ENCODE measurements around the gene MYH6.

The MYH6 gene

GRCh38 chr14:23431486-23431885 lies 23.4 kb upstream of the MYH6 start:
- Histone ChIP-seq H3K9me3 (ENCODE audit: control insufficient read depth, low read length) (peaks cover 3% of the 10 kb centered on the region), H3K14ac (ENCODE audit: low read length in 2 of 2) (no peak overlapping the region), H3K18ac (ENCODE audit: low read depth in 1 of 2, low read length in 2 of 2) (no peak overlapping the region), H2BK12ac (ENCODE audit: low read length in 2 of 2) (no peak overlapping the region), H3K4ac (ENCODE audit: low read depth in 1 of 2, low read length in 2 of 2) (no peak overlapping the region), H3K4me3 (ENCODE audit: insufficient read depth in 1 of 2, low read depth in 1 of 2, low read length in 2 of 2) (no peak overlapping the region), H2BK120ac (ENCODE audit: low read depth, low read length) (no peak overlapping the region), H4K91ac (ENCODE audit: low read length) (no peak overlapping the region), H3K79me1 (replicated peaks; ENCODE audit: low read length, poor library complexity, severe bottlenecking) (no peaks in the 10 kb centered on the region), H4K8ac (ENCODE audit: low read length) (no peak overlapping the region), H3K36me3 (ENCODE audit: control insufficient read depth in 1 of 2, insufficient read depth in 2 of 2, low read depth in 1 of 2, low read length in 2 of 2) (no peaks in the 10 kb centered on the region), H2AK5ac (ENCODE audit: low read length, severe bottlenecking) (no peak overlapping the region), H2BK15ac (ENCODE audit: low read depth, poor library complexity, severe bottlenecking) (no peak overlapping the region), H2BK5ac (ENCODE audit: low read depth, low read length, poor library complexity, severe bottlenecking) (no peak overlapping the region), H3K4me1 (ENCODE audit: control insufficient read depth, insufficient read depth, low read depth, low read length) (peaks cover 4% of the 10 kb centered on the region), H2AFZ (ENCODE audit: low read depth, low read length) (no peak overlapping the region), H3K27me3 (ENCODE audit: control insufficient read depth in 1 of 2, insufficient read depth in 1 of 2, low read length in 2 of 2) (peaks cover 52 to 86% of the 10 kb centered on the region in 2 experiments), H3K4me2 (ENCODE audit: low read length, poor library complexity, severe bottlenecking) (no peak overlapping the region), H3K9ac (ENCODE audit: low read length) (no peak overlapping the region), H3K27ac (ENCODE audit: low read length, poor library complexity, severe bottlenecking) (no peak overlapping the region), H3K23ac (ENCODE audit: low read length in 2 of 2) (no peak overlapping the region)
- WGBS: 88% methylated on average over 10 of the region's 10 CpGs
- DNase-seq: no peak

DNA sequence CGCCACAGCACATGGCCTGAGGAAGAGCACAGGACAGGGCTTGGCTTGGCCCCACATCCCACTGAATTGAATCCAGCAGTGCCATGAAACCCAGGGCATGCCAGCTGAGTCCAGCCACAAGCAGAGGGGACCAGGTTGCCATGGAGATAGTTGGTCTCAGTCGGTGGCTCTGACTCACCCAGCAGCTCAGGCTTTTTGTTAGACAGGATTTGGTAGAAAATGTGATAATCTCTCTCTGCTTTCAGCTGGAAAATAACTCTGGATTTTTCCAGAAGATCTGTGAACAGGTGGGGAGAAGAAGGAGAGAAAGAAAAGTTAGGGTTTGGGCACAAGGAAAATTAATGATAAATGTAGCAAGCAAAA lies 22.6 kb upstream of the MYH6 start:
- Histone ChIP-seq H2AK5ac (ENCODE audit: low read length, severe bottlenecking) (no peak overlapping the region), H3K27ac (ENCODE audit: low read length, poor library complexity, severe bottlenecking) (no peak overlapping the region), H3K4ac (ENCODE audit: low read depth in 1 of 2, low read length in 2 of 2) (no peak overlapping the region), H3K4me2 (ENCODE audit: low read length, poor library complexity, severe bottlenecking) (no peak overlapping the region), H3K36me3 (ENCODE audit: control insufficient read depth in 1 of 2, insufficient read depth in 2 of 2, low read depth in 1 of 2, low read length in 2 of 2) (no peaks in the 10 kb centered on the region), H2BK5ac (ENCODE audit: low read depth, low read length, poor library complexity, severe bottlenecking) (no peak overlapping the region), H4K8ac (ENCODE audit: low read length) (no peak overlapping the region), H3K18ac (ENCODE audit: low read depth in 1 of 2, low read length in 2 of 2) (no peak overlapping the region), H3K14ac (ENCODE audit: low read length in 2 of 2) (no peak overlapping the region), H2BK15ac (ENCODE audit: low read depth, poor library complexity, severe bottlenecking) (no peak overlapping the region), H2BK120ac (ENCODE audit: low read depth, low read length) (no peak overlapping the region), H3K79me1 (replicated peaks; ENCODE audit: low read length, poor library complexity, severe bottlenecking) (no peaks in the 10 kb centered on the region), H3K9me3 (ENCODE audit: control insufficient read depth, low read length) (peaks cover 3% of the 10 kb centered on the region), H3K27me3 (ENCODE audit: control insufficient read depth in 1 of 2, insufficient read depth in 1 of 2, low read length in 2 of 2) (peaks cover 46 to 78% of the 10 kb centered on the region in 2 experiments), H3K4me1 (ENCODE audit: control insufficient read depth, insufficient read depth, low read depth, low read length) (peaks cover 4% of the 10 kb centered on the region), H4K91ac (ENCODE audit: low read length) (no peak overlapping the region), H2AFZ (ENCODE audit: low read depth, low read length) (no peak overlapping the region), H3K4me3 (ENCODE audit: insufficient read depth in 1 of 2, low read depth in 1 of 2, low read length in 2 of 2) (no peak overlapping the region), H2BK12ac (ENCODE audit: low read length in 2 of 2) (no peak overlapping the region), H3K23ac (ENCODE audit: low read length in 2 of 2) (no peak overlapping the region), H3K9ac (ENCODE audit: low read length) (no peak overlapping the region)
- peak; percentile 15 for DNase-seq
- WGBS: 44% methylated on average over 2 of the region's 2 CpGs

DNA sequence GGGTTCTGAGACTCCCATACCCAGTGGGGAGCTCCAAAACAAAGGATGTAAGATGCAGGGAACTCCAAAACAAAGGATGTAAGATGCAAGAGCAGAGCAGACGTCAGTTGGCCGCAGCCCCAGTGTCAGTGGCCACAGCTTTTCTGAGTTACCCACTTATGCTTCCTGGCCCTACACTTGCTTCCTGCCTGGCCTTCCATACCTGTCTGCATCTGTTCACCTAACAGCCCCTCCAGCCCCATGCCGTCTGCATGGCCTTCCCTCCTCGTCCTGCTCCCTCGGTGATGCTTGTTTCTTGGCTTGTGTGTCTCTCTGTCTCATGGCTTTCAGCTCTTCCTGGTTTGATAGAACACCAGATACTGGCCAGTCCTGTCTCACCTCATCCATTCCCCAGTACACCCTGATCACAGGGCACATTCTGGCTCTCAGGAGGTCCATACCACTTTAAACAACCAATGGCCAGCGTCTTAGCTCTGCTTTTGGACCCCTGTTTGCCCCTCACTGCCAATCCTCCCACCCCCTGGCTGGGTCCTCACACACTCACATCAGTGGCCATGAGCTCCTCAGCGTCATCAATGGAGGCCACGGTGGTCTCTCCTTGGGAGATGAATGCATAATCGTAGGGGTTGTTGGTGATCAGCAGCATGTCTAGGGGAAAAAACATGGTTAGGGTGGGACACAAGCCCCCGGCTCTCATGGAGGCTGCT lies 22.1 kb upstream of the MYH6 start:
- peaks cover 46 to 77% of the 10 kb centered on the region in 2 experiments for H3K27me3 ChIP-seq (ENCODE audit: control insufficient read depth in 1 of 2, insufficient read depth in 1 of 2, low read length in 2 of 2)
- H3K79me1 ChIP-seq (replicated peaks; ENCODE audit: low read length, poor library complexity, severe bottlenecking): no peaks in the 10 kb centered on the region
- H3K4me1 ChIP-seq (ENCODE audit: control insufficient read depth, insufficient read depth, low read depth, low read length): peaks cover 4% of the 10 kb centered on the region
- H3K27ac ChIP-seq (ENCODE audit: low read length, poor library complexity, severe bottlenecking): no peak overlapping the region
- no peak overlapping the region for H4K91ac ChIP-seq (ENCODE audit: low read length)
- H3K36me3 ChIP-seq (ENCODE audit: control insufficient read depth in 1 of 2, insufficient read depth in 2 of 2, low read depth in 1 of 2, low read length in 2 of 2): no peaks in the 10 kb centered on the region
- H2BK5ac ChIP-seq (ENCODE audit: low read depth, low read length, poor library complexity, severe bottlenecking): no peak overlapping the region
- H3K4ac ChIP-seq (ENCODE audit: low read depth in 1 of 2, low read length in 2 of 2): no peak overlapping the region
- H2AFZ ChIP-seq (ENCODE audit: low read depth, low read length): no peak overlapping the region
- no peak overlapping the region for H2BK120ac ChIP-seq (ENCODE audit: low read depth, low read length)
- no peak overlapping the region for H3K14ac ChIP-seq (ENCODE audit: low read length in 2 of 2)
- no peak overlapping the region for H3K18ac ChIP-seq (ENCODE audit: low read depth in 1 of 2, low read length in 2 of 2)
- no peak overlapping the region for H3K4me3 ChIP-seq (ENCODE audit: insufficient read depth in 1 of 2, low read depth in 1 of 2, low read length in 2 of 2)
- H3K23ac ChIP-seq (ENCODE audit: low read length in 2 of 2): no peak overlapping the region
- H3K9me3 ChIP-seq (ENCODE audit: control insufficient read depth, low read length): peaks cover 3% of the 10 kb centered on the region
- H2BK12ac ChIP-seq (ENCODE audit: low read length in 2 of 2): no peak overlapping the region
- H4K8ac ChIP-seq (ENCODE audit: low read length): no peak overlapping the region
- 80% methylated on average over 10 of the region's 10 CpGs for WGBS
- H3K4me2 ChIP-seq (ENCODE audit: low read length, poor library complexity, severe bottlenecking): no peak overlapping the region
- no peak overlapping the region for H3K9ac ChIP-seq (ENCODE audit: low read length)
- H2BK15ac ChIP-seq (ENCODE audit: low read depth, poor library complexity, severe bottlenecking): no peak overlapping the region
- DNase-seq: no peak
- H2AK5ac ChIP-seq (ENCODE audit: low read length, severe bottlenecking): no peak overlapping the region

- H3K14ac ChIP-seq (ENCODE audit: low read length in 2 of 2): no peak overlapping the region
- no peak overlapping the region for H2AK5ac ChIP-seq (ENCODE audit: low read length, severe bottlenecking)
- no peak overlapping the region for H2BK15ac ChIP-seq (ENCODE audit: low read depth, poor library complexity, severe bottlenecking)
- no peak overlapping the region for H2AFZ ChIP-seq (ENCODE audit: low read depth, low read length)
- no peak overlapping the region for H3K27ac ChIP-seq (ENCODE audit: low read length, poor library complexity, severe bottlenecking)
- H2BK12ac ChIP-seq (ENCODE audit: low read length in 2 of 2): no peak overlapping the region
- H3K4me3 ChIP-seq (ENCODE audit: insufficient read depth in 1 of 2, low read depth in 1 of 2, low read length in 2 of 2): no peak overlapping the region
- peaks cover 37 to 75% of the 10 kb centered on the region in 2 experiments for H3K27me3 ChIP-seq (ENCODE audit: control insufficient read depth in 1 of 2, insufficient read depth in 1 of 2, low read length in 2 of 2)
- H3K9ac ChIP-seq (ENCODE audit: low read length): no peak overlapping the region
- no peaks in the 10 kb centered on the region for H3K79me1 ChIP-seq (replicated peaks; ENCODE audit: low read length, poor library complexity, severe bottlenecking)
- H3K18ac ChIP-seq (ENCODE audit: low read depth in 1 of 2, low read length in 2 of 2): no peak overlapping the region
- no peak overlapping the region for H2BK5ac ChIP-seq (ENCODE audit: low read depth, low read length, poor library complexity, severe bottlenecking)
- H3K4ac ChIP-seq (ENCODE audit: low read depth in 1 of 2, low read length in 2 of 2): no peak overlapping the region
- no peak for DNase-seq
- no peak overlapping the region for H3K4me2 ChIP-seq (ENCODE audit: low read length, poor library complexity, severe bottlenecking)
- peaks cover 4% of the 10 kb centered on the region for H3K4me1 ChIP-seq (ENCODE audit: control insufficient read depth, insufficient read depth, low read depth, low read length)
- no peaks in the 10 kb centered on the region for H3K36me3 ChIP-seq (ENCODE audit: control insufficient read depth in 1 of 2, insufficient read depth in 2 of 2, low read depth in 1 of 2, low read length in 2 of 2)
- WGBS: 77% methylated on average over 9 of the region's 13 CpGs
- no peak overlapping the region for H3K23ac ChIP-seq (ENCODE audit: low read length in 2 of 2)
- peaks cover 3% of the 10 kb centered on the region for H3K9me3 ChIP-seq (ENCODE audit: control insufficient read depth, low read length)
- no peak overlapping the region for H4K8ac ChIP-seq (ENCODE audit: low read length)
- no peak overlapping the region for H4K91ac ChIP-seq (ENCODE audit: low read length)
- no peak overlapping the region for H2BK120ac ChIP-seq (ENCODE audit: low read depth, low read length)
Measured at GRCh38 chr14:23428686-23429495, 20.8 kb upstream of the MYH6 start.
